Activated T-helper 17 cell treated with anti-CD3 and anti-CD28 coated beads, Interleukin-2, amount 50 U/mL, for 72 hours (primary cell): ENCODE data around the gene COL13A1. TPM values are rescaled to one million over a fixed set of nuclear protein-coding genes. Genes with fewer than 3 reads are reported as not detected.

Experiments used
- ATAC-seq: fragments of 150-1000 bp; cut with Tn5 transposase; replicated peaks from 2 replicates; pipeline ENCODE4 v1.10.0; 2021; ENCODE audit warnings: mild to moderate bottlenecking, moderate library complexity
- H3K27ac Mint-ChIP-seq: one replicate; pipeline ENCODE4 v1.8.0; 2022; ENCODE audit warnings: mixed read lengths
- H3K27me3 Mint-ChIP-seq: one replicate; pipeline ENCODE4 v1.8.0; 2022; ENCODE audit warnings: mixed read lengths
- H3K36me3 Mint-ChIP-seq: one replicate; pipeline ENCODE4 v1.8.0; 2022; ENCODE audit warnings: low read depth, mild to moderate bottlenecking, mixed read lengths
- H3K4me1 Mint-ChIP-seq: one replicate; pipeline ENCODE4 v1.8.0; 2022; ENCODE audit warnings: mixed read lengths
- H3K4me3 Mint-ChIP-seq: one replicate; pipeline ENCODE4 v1.8.0; 2022; ENCODE audit warnings: mild to moderate bottlenecking, mixed read lengths
- H3K9me3 Mint-ChIP-seq: one replicate; pipeline ENCODE4 v1.8.0; 2022; ENCODE audit warnings: mixed read lengths
- total RNA-seq, 2 donors: library from RNA; stranded (reverse); gene quantifications; one replicate each; pipeline ENCODE4 v1.2.3, GENCODE V29; 2022

Gene COL13A1
- total RNA-seq, 2 donors from 2014 or later = not detected

DNA sequence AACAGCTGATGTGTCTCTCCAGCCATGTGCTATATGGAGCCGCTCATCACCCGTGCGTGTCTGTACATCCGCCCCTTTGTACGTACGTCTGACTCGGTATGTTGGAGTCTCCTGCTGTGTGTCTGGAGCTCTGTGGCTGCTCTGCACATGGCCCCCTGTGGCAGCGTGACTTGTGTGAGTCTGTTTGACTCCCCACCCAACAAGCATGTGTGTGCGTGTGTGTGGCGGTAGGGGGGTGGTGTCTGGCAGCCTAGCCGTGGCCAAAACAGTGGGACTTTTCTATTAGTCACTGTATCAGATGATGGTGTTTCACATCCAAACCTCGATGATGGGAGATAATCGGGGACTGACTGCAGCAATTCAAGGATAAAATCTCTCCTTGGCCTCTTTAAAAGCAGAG, 94.1 kb downstream of the COL13A1 start:
- no peak overlapping the region for H3K4me3 Mint-ChIP-seq
- no peak for ATAC-seq
- no peaks in the 10 kb centered on the region for H3K4me1 Mint-ChIP-seq
- H3K36me3 Mint-ChIP-seq = no peaks in the 10 kb centered on the region
- no peaks in the 10 kb centered on the region for H3K9me3 Mint-ChIP-seq
- H3K27me3 Mint-ChIP-seq = peaks cover 3% of the 10 kb centered on the region
- no peak overlapping the region for H3K27ac Mint-ChIP-seq

DNA sequence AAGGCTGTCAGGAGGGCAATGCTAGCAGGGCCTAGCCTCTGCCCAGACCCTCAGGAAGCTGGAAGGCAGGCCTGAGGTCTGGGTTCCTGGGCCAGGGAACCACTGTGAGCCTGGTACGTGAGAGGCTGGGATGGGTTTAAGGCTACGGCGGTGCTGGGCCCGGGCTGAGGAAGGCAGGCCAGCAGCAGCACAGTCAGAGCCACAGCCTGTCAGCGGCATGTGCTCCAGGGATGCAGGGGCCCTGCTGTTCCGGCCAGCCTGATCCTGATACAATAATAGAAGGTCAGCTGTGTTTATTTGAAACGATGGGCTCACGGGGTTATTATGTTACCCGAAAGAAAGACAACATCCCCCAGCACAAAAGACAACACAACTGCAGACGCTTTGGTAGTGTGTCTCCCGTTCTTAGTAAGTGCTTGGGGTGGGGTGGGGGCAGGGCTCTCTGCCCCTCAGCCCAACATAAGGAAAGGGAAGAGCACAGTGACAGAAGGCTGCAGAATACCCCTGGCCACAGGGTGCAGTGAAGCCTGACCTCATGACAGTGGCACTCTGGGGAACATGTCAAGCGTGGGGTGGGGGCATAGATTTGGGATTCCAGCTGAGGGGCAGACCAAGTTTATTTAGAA, 95.0 kb downstream of the COL13A1 start:
- Mint-ChIP-seq H3K9me3 (no peaks in the 10 kb centered on the region), H3K36me3 (no peaks in the 10 kb centered on the region), H3K27me3 (peaks cover 3% of the 10 kb centered on the region), H3K4me1 (no peaks in the 10 kb centered on the region), H3K4me3 (no peak overlapping the region), H3K27ac (no peak overlapping the region)
- no peak for ATAC-seq

DNA sequence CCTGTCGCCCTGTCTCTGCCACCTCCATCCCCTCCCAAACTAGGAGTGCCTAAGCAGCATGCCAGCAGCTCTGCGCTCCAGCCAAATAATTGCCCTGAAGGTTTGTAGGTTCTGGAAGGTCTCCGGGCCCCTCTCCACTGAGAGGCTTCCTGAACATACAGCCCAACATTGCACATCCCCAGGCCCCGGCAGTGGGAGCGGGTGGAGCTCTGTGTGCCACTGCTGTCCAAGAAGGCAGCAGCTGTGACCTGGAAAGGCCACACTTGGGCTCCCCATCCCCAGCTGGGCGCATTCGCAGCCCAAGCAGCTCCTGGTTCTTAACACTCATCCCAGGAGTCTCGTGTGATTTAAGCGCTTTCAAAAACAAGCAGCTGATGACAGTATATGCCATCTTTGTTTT, 95.7 kb downstream of the COL13A1 start:
- no peak for ATAC-seq
- Mint-ChIP-seq H3K27me3 (peaks cover 3% of the 10 kb centered on the region), H3K27ac (no peak overlapping the region), H3K9me3 (no peaks in the 10 kb centered on the region), H3K36me3 (no peaks in the 10 kb centered on the region), H3K4me1 (no peaks in the 10 kb centered on the region), H3K4me3 (no peak overlapping the region)

DNA sequence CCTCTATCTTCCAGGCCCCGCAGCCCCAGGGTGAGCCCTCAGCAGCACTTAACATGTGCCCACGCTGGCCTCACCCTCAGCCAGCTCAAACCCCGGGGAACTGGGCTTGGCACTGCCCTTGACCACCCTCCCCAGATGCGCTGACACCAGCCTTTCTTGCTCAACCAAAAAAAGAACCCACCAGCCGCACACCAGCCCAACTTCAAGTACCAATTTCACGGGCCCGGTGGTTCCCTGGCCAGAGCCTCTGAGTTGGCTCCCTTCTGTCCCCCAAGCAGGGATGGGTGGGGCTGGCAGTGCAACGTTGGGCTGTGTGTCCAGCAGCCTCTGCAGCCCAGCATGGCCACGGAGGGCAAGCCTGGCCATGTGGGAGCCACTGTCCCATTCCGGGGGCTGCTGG, 96.3 kb downstream of the COL13A1 start:
- Mint-ChIP-seq H3K36me3 (no peaks in the 10 kb centered on the region), H3K27ac (no peak overlapping the region), H3K27me3 (peaks cover 3% of the 10 kb centered on the region), H3K9me3 (no peaks in the 10 kb centered on the region), H3K4me1 (no peaks in the 10 kb centered on the region), H3K4me3 (no peak overlapping the region)
- ATAC-seq = no peak

DNA sequence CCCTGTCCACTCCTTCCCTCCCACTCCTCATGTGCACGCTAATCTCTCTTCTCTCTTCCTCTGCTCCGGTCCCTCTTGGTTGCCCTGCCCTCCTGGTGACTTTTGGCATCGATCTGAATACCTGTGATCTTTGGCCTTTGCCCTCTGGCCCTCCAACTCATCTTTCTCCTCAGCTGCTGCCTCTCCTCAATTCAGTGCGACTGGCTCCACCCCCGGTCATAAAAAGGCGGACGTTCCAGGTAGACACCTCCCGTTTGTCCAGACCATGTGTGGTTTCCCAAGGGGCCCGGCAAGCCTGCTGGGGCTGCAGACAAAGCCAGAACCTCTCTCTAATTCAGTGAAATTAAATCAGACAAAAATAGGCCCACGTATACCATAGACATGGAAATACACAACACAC, 96.8 kb downstream of the COL13A1 start:
- no peaks in the 10 kb centered on the region for H3K4me1 Mint-ChIP-seq
- peaks cover 3% of the 10 kb centered on the region for H3K27me3 Mint-ChIP-seq
- no peaks in the 10 kb centered on the region for H3K9me3 Mint-ChIP-seq

DNA sequence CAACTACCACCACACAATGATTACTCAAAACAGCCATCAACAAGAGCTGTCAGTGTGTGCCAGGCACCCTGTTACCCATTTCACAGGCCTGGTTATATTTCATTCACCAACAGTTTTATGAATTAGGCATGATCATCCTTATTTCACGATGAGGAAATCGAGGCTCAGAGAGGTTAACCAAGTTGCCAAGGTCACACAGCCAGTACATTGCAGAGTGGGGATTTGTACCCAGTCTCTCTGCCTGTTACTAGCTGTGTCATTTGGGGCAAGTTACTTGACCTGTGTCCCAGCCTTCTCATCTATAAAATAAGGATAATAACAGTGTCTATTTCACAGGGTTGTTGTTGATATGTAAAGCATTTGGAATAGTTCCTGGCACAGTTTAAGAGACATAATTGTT, 97.2 kb downstream of the COL13A1 start:
- Mint-ChIP-seq H3K27me3 (peaks cover 3% of the 10 kb centered on the region), H3K4me1 (no peaks in the 10 kb centered on the region), H3K9me3 (no peaks in the 10 kb centered on the region), H3K4me3 (no peak overlapping the region), H3K27ac (no peak overlapping the region), H3K36me3 (no peaks in the 10 kb centered on the region)
- ATAC-seq = no peak

More for the DNA sequence above, 96.8 kb downstream of the COL13A1 start:
- Mint-ChIP-seq H3K36me3 (no peaks in the 10 kb centered on the region), H3K4me3 (no peak overlapping the region), H3K27ac (no peak overlapping the region)
- ATAC-seq = no peak

DNA sequence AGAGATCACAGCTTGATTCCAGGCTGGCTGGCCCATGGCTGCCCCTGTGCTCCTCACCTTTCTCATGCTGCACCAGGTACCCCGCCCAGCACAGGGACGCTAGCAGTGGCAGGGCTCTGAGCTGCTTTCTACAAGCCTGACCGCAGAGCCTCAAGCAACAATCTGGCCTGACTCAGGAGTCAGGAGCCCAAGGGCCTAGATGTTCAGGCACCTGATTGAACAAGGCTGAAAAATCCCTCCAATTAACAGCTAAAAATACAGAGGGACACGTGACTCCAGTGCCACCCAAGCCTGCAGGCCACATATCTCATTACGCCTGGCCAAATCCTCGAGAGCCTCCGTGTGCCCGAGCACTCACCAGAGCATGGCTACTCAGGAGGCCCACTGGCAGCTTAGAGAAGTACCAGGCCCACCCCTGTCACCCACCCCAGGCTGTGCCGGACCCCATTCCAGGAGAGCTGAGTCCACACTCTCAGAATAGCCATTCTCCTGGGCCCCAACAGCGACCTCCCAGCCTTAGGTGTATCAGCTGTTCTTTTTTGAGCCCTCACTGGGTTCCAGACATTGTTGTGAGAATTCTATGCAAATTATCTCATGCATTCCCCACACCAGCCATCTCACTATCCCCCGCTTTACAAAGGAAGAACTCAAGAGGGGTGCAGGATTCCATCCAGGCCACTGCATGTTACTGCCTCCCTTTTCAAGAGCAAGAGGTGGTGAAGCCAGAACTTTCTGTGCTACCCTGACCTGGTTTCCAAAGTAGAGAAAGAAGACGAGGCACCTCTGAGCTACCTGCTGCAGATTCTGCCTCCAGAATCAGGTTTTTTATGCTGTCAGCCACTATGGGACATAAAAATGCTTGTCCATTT, 98.3 kb downstream of the COL13A1 start:
- ATAC-seq = no peak
- Mint-ChIP-seq H3K27me3 (no peaks in the 10 kb centered on the region), H3K36me3 (no peaks in the 10 kb centered on the region), H3K27ac (no peak overlapping the region), H3K9me3 (no peaks in the 10 kb centered on the region), H3K4me1 (no peaks in the 10 kb centered on the region), H3K4me3 (no peak overlapping the region)

DNA sequence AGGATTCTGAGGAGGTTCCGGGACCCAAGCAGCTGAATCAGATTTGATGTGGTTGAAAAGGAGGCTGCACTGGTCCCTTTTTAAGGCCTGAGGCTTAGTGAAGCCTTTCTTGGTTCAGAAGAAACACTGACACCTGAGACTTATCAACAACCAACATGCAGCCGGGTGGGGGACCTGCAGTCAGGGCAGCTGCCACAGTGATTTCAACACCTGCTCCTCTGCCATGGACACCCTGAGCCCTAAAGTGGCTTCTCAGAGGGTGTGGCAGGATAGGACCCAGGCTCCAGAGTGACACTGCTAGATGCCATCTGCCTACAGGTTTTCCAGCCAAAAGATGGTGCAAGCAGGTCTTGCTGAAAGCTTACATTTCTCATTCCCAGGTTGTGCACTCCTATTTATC, 99.3 kb downstream of the COL13A1 start:
- Mint-ChIP-seq H3K27ac (no peak overlapping the region), H3K4me3 (no peak overlapping the region), H3K4me1 (no peaks in the 10 kb centered on the region), H3K27me3 (peaks cover 3% of the 10 kb centered on the region), H3K9me3 (no peaks in the 10 kb centered on the region), H3K36me3 (no peaks in the 10 kb centered on the region)
- no peak for ATAC-seq

DNA sequence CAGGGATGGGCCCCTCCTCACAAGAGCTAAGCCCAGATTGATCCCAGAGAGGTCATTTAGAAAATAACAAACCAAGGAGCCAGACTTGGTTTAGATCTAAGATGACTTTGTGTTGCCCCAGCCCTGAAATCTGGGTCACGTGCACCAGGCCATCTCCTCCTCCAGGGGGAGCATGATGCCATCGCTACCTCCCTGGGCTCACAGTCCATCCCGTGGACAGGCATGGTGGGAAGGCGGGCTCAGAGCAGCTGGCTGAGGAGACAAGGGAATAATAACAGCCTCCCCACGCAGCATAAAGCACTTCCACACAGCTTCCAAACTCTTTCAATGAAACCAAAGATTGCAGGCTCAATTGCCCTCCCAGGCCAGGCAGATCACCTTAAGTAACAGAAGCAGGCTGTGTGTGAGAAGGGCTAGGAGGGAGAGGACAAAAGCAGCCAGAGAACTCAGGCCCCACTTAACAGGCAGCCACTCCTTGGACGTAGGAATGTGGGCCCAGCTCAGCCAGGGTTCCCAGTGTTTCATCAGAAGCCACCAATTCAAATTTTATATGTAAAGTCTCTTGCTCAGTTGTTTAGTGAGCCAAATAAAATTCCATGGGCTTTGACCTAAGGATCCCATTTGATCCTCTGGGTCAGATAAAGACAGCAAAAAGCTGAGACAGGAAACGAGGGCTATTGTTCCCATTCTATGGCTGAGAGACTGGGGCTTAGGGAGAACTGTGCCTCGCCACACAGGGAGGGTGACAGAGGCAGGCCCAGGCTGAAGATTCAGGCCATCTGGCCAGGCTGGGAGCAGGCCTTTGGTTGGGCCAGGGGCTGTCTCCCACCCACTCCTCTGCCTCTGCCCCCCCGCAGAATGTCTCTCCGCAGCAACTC, 100.2 kb downstream of the COL13A1 start:
- Mint-ChIP-seq H3K27ac (no peak overlapping the region), H3K36me3 (no peaks in the 10 kb centered on the region), H3K4me3 (no peak overlapping the region), H3K4me1 (no peaks in the 10 kb centered on the region), H3K9me3 (no peaks in the 10 kb centered on the region), H3K27me3 (peaks cover 3% of the 10 kb centered on the region)
- no peak for ATAC-seq

DNA sequence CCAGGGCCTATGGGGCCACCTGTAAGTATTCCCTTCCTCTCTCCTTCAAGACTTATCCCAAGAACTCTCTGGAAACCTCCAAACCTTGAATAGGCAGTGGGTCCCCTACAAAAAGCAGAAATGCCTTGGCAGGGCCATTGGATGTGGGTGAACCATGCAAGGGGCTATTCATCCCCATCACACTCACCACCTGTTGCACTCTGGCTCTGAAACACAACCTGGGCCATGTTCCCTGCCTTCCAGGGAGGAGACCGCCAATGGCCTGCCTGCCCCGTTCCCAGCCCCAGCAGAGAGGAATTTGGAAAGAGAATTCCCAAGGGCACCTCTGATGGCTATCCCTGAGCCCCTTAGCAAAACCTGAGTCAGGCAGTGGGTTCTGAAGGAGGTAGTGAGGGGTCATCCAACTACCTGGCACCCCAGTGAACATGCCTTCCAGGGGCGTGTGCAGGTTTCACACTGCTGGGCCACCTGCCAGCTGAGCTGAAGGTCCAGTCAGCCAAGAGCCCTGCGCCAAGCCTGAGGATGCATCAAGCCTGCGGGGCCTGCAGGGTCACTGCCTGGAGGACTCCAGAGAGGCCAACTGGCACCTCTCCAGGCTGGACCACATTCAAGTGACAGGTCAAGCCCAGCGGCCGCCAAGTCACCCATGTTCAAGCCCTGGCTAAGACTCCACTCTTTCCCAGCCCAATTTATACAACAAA, 101.3 kb downstream of the COL13A1 start:
- Mint-ChIP-seq H3K27me3 (peaks cover 3% of the 10 kb centered on the region), H3K27ac (no peak overlapping the region), H3K9me3 (no peaks in the 10 kb centered on the region), H3K4me3 (no peak overlapping the region), H3K36me3 (no peaks in the 10 kb centered on the region), H3K4me1 (no peaks in the 10 kb centered on the region)
- ATAC-seq = no peak

DNA sequence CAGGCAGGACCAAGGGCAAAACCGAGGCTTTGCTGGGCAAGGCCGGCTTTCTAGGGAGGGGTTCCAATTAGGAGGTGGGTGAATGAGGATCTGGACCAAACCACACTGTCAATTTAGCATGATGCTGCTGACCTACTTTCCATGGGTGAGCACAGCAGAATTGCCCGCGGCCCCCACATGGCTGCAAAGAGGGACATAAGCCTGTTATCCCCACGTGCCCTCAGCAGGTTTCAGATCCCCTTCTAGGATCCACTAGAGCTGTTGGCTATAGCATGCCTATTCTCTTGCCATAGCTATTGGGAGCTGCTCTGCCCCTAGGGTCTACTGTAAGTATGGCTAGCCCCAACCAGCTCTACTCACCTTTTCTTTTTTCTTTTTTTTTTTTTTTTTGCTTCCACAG, 102.8 kb downstream of the COL13A1 start:
- Mint-ChIP-seq H3K27ac (no peak overlapping the region), H3K36me3 (no peaks in the 10 kb centered on the region), H3K4me3 (no peak overlapping the region), H3K27me3 (peaks cover 3% of the 10 kb centered on the region), H3K4me1 (no peaks in the 10 kb centered on the region), H3K9me3 (no peaks in the 10 kb centered on the region)
- ATAC-seq = no peak

DNA sequence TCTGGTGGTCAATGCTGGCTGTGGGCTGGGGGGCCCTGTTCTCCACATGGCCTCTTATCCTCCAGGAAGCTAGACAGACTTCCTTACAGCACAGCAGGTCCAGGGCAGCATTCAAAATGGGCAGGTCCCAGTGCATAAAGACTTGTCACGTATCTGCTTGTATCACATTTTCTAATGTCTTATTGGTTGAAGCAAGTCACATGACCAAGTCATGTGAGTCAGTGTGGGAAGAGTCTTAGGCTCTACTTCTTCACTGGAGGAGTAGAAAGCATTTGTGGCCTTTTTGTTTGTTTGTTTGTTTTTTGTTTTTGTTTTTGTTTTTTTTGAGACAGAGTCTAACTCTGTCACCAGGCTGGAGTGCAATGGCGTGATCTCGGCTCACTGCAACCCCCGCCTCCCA, 104.7 kb downstream of the COL13A1 start:
- Mint-ChIP-seq H3K27ac (no peak overlapping the region), H3K9me3 (no peaks in the 10 kb centered on the region), H3K36me3 (no peaks in the 10 kb centered on the region), H3K27me3 (peaks cover 3% of the 10 kb centered on the region), H3K4me1 (no peaks in the 10 kb centered on the region), H3K4me3 (no peak overlapping the region)
- no peak for ATAC-seq

DNA sequence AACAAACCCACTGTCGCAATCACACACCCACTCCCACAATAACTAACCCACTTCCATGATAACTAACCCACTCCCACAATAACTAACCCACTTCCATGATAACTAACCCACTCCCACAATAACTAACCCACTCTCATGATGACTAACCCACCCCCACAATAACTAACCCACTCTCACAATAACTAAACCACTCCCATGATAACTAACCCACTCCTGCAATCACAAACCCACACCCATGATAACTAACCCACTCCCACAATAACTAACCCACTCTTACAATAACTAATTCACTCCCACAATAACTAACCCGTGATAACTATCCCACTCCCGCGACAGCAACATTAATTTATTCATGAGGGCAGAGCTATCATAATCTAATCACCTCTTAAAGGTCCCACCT, 105.8 kb downstream of the COL13A1 start:
- H3K27me3 Mint-ChIP-seq = peaks cover 3% of the 10 kb centered on the region
- H3K4me1 Mint-ChIP-seq = no peaks in the 10 kb centered on the region
- no peaks in the 10 kb centered on the region for H3K36me3 Mint-ChIP-seq
- H3K9me3 Mint-ChIP-seq = no peaks in the 10 kb centered on the region
- H3K27ac Mint-ChIP-seq = no peak overlapping the region
- H3K4me3 Mint-ChIP-seq = no peak overlapping the region
- ATAC-seq = no peak

DNA sequence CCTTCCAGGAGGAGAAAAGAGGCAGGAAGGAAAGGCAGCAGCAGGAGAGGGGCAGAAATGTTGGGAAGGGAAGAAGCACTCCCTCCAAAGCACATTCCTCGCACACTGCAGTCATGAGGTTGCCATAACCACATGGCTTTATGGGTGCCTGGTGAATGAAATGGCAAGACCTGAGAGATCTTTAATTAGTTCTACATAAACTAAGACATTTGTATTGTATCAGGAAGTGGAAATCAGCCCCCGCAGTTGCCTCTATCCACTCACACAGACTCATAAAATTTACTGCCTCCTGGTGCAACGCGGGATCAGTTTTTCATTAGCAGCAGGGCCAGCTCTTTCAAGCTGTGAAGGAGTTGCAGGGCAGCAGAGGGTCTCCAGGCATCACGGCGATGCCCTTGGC, 106.4 kb downstream of the COL13A1 start:
- Mint-ChIP-seq H3K4me3 (no peak overlapping the region), H3K4me1 (no peaks in the 10 kb centered on the region), H3K27ac (no peak overlapping the region), H3K27me3 (peaks cover 3% of the 10 kb centered on the region), H3K9me3 (no peaks in the 10 kb centered on the region), H3K36me3 (no peaks in the 10 kb centered on the region)
- no peak for ATAC-seq
